Sigmoid colon (tissue), 4 donors: Measurements from ENCODE around the gene GSTO2.

Experiments used
- POLR2AphosphoS5 ChIP-seq, 4 donors: sonication (generic); formaldehyde crosslinking; IDR thresholded peaks; one replicate each; pipeline ENCODE4 v1.6.1; 2017; ENCODE audit warnings: antibody characterized with exemption in 4 of 4
- TF ChIP-seq, protein P1 (sequence below), 4 experiments: fragments of 450-650 bp in 3 of 4; fragments of 200-600 bp in 1 of 4; IDR thresholded peaks; one replicate each; pipeline ENCODE4 v1.5.1; 2016 to 2019; ENCODE audit warnings: antibody characterized with exemption in 4 of 4, mild to moderate bottlenecking in 3 of 4, moderate library complexity in 2 of 4

DNA sequence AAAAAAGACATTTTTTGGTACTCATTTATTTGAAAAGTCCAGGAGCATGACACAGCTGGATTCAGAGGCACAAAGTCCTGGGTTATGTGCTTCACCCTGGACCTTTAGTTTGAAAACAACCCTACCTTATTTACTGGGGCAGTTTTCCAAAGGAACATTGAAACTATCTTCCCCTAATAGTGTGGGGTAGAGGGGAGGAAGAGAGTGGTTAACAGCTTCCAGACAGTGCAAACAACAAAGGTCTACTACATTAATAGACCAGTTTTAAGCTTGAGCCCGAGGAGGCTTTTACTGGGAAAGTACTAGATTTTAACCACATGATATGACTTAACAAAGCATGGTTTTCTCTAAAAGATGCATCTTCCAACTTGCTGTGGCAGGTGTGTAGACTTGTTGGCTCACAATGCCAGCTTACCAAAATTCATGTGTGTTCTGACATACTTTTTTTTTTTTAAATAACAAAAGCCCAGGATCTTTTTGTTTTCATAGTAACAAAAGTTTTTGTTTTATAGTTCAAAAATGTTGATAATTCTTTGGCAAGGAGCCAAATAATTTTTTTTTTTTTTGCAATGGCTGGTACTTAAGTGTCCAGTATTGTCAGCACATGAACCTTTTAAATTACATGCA lies 12.5 kb upstream of the GSTO2 start:
- TF ChIP-seq, protein P1, sequence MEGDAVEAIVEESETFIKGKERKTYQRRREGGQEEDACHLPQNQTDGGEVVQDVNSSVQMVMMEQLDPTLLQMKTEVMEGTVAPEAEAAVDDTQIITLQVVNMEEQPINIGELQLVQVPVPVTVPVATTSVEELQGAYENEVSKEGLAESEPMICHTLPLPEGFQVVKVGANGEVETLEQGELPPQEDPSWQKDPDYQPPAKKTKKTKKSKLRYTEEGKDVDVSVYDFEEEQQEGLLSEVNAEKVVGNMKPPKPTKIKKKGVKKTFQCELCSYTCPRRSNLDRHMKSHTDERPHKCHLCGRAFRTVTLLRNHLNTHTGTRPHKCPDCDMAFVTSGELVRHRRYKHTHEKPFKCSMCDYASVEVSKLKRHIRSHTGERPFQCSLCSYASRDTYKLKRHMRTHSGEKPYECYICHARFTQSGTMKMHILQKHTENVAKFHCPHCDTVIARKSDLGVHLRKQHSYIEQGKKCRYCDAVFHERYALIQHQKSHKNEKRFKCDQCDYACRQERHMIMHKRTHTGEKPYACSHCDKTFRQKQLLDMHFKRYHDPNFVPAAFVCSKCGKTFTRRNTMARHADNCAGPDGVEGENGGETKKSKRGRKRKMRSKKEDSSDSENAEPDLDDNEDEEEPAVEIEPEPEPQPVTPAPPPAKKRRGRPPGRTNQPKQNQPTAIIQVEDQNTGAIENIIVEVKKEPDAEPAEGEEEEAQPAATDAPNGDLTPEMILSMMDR (IDR thresholded peaks at IDR 0.05), result no peak
- TF ChIP-seq POLR2AphosphoS5 (IDR thresholded peaks at IDR 0.05), result peak in 1 of 4 donors; percentile 7
